ENCODE data around the gene TOP2A.

TOP2A gene

DNA sequence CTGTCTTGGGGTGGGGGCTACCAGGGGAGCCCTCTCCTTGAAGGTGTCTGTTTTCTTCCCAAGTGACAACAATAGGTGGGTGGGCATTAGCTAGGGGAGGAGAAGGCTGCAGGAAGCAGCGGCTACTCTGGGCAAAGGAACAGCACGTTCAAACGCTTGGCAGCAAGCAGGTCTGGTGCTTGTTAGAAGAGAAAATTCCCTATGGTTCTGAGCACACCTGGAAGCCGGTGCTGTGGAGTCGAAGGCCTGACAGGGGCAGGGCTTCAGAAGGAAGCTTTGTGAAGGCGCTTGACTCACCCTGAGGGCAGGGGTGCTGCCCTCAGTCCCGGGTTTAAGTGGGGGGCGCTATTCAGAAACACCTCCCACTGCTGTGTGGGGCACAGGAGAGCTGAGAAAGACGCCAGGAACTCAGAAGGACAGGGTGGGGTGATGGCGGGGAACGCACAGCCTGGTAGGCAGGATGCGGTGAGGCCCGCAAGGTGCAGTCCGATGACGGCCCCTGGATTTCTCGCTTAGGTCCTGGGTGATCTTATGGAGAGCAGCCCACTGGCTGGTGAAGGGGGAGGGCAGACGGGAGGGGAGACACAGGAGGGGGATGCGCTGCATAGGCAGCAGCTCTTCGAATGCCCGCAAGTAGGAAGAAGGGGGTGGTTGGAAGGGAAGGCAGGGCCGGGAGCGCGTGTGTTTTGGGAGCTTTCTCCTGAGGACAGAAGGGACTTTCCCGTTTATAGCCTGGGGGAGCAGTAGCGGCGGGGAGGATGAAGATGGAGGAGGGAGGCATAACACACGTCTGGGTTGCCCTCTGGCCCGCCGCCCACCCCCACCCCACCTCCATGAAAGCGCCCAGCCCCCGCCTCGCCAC is 56.4 kb downstream of the TOP2A start:
- DNase-seq (ENCODE audit: low read depth), result no peak

DNA sequence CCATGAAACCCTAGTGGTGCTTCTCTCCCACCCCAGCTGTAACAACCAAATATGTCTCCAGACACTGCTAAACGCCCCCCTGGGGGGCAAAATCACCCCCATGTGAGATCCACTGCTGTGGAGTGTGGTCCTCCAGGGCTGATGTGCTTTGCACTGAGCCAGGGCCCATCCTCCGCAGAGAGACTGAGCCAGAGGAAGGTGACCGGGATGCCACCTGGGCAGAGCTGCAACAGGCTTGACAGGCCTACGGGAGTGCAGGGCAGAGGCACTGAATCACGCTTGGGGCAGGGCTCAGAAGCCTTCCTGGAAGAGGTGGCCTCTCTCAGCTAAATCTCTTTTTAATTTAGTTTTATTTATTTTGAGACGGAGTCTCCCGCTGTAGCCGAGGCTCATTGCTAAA is 57.6 kb downstream of the TOP2A start:
- no peak for DNase-seq (ENCODE audit: low read depth)

DNA sequence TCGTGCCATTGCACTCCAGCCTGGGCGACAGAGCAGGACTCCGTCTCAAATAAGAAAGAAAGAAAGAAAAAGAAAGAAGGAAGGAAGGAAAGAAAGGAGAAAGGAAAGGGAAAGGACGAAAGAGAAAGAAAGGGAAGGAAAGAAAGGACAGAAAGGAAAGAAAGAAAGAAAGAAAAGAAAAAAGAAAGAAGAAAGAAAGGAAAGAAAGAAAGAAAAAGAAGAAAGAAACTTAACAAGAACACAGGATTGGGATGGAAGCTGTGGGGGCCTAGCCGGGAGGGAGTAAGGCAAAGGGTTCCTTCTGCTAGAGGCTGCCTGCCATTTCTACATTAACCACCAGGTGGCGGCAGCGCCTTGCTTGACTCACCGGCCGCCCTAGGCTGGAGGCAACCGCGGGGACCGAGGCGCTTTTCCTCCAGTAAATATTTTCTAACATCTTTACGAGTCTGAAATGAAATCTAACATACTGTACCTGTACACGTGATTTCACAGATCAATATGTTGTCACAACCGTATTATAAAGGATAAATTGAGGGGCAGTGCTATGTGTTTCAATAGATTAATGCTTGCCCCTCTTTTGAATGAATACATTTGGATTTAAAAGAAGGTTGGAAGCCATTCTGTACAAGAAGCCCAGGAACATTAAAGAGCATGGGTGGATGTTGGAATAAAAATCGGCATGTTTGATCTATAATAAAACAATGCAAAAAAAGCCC is 59.2 kb downstream of the TOP2A start:
- peak; percentile 85 for DNase-seq (ENCODE audit: low read depth)

DNA sequence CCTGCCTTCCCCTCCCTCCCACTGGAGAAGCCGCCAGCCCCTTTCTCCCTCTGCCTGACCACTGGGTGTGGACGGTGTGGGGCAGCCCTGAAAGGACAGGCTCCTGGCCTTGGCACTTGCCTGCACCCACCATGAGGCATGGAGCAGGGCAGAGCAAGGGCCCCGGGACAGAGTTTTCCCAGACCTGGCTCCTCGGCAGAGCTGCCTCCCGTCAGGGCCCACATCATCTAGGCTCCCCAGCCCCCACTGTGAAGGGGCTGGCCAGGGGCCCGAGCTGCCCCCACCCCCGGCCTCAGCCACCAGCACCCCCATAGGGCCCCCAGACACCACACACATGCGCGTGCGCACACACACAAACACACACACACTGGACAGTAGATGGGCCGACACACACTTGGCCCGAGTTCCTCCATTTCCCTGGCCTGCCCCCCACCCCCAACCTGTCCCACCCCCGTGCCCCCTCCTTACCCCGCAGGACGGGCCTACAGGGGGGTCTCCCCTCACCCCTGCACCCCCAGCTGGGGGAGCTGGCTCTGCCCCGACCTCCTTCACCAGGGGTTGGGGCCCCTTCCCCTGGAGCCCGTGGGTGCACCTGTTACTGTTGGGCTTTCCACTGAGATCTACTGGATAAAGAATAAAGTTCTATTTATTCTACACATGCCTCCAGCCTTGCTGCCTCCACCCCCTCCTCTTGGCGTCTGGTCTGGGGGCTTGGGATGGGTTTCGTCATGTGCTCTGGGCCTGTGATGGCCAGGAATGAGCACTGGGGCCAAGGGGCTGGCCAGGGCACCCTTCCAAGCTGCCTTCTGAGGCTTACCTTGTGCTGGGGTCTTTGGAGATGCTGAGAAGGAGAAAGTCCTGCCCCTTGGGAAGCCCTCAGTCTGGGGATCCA is 60.5 kb downstream of the TOP2A start:
- no peak for DNase-seq (ENCODE audit: low read depth)

DNA sequence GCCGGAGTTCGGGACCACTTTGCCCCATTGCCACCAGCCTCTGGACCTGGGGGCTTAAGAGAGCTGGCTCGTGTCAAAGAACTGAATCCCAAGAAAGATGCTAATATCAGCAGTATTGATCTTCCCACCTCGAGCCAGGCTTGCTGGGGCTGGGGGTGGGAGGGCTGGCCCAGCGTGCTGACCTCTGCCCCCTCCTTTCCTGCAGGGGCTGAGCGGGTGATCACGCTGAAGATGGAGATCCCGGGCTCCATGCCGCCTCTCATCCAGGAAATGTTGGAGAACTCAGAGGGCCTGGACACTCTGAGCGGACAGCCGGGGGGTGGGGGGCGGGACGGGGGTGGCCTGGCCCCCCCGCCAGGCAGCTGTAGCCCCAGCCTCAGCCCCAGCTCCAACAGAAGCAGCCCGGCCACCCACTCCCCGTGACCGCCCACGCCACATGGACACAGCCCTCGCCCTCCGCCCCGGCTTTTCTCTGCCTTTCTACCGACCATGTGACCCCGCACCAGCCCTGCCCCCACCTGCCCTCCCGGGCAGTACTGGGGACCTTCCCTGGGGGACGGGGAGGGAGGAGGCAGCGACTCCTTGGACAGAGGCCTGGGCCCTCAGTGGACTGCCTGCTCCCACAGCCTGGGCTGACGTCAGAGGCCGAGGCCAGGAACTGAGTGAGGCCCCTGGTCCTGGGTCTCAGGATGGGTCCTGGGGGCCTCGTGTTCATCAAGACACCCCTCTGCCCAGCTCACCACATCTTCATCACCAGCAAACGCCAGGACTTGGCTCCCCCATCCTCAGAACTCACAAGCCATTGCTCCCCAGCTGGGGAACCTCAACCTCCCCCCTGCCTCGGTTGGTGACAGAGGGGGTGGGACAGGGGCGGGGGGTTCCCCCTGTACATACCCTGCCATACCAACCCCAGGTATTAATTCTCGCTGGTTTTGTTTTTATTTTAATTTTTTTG is 61.6 kb downstream of the TOP2A start:
- no peak for DNase-seq (ENCODE audit: low read depth)

DNA sequence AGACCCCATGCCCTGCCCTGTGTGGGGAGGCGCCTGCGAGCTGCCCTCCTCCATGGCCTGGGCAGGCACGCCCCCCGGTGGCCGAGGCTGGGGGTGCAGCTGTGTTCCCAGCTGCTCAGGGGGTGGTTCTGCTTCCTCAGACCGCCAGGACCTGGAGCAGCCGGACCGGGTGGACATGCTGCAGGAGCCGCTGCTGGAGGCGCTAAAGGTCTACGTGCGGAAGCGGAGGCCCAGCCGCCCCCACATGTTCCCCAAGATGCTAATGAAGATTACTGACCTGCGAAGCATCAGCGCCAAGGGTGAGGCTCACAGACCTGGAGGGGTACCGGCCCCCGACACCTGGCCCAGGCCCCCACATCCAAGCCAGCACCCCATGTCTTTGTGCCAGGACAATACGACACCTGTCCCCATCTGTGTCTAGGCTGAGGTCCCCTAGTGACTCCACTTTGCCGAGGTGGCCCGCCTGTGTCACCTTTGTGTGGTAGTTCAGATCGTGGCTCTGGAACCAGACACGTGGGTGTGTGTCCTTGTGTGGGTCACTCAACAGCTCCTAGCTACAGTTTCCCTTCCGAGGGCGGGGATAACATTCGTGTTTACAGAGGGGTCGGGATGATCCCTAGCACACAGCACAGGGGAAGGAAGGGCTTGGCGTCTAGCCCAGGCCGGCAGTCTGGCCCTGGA is 62.4 kb downstream of the TOP2A start:
- DNase-seq (ENCODE audit: low read depth), result peak; percentile 69

DNA sequence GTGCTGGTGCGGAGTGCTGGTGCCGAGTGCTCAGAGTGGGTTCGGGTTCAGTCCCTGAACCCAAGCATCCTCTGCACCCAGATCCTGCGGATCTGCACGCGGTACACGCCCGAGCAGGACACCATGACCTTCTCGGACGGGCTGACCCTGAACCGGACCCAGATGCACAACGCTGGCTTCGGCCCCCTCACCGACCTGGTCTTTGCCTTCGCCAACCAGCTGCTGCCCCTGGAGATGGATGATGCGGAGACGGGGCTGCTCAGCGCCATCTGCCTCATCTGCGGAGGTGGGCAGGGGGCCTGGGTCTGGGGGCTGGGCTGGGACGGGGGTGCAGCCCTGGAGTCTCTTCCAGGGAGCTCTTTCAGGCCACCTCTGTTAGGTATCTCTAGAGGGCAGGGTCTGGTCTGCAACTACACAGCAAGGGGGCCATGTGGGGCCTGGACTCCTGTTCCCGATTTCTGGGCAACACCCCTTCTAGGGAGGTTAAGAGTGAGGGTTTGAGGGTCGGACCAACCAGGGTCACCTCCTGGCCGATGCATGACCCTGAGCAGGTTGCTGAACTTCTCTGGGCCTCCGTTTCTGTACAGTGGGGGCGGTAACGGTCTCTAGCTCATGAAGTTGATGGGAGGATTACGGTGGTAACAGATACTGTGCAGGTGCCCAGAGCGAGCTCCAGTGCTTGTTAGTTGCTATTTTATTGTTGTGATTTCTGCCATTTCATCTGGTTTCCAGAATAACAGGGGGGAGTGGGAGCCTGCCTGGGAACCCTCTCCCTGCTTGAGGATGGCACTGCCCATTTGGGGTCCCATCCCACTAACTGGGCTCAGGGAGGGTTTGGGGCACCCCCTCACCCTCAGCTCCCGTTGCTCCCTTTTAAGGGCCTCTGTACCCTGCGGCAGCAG is 63.2 kb downstream of the TOP2A start:
- DNase-seq (ENCODE audit: low read depth), result no peak

DNA sequence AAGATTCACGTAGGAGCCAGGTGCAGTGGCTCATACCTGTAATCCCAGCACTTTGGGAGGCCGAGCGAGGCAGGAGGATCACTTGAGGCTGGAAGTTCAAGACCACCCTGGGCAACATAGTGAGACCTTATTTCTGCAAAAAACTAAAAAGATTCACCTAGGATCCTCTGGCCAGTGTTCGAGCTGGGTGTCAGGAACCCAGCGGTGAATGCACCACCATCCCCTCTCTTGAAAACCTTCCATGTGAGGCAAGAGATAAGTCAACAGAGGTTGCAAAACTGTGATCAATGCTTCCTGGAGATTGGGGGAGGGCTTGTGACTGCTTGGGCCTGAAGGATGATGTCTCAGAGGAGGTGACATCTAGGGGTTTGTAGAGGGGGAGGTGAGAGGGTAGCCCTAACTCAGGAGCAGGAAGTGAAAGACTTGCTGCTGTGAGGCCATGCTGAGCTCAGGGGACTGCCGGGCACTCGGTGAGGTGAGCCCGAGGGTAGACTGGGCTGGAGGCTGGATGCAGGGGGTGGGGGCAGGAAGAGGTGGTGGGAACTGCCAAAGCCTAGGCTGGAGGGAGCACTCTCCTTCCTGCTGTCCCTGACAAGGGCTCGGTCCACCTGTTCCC is 64.8 kb downstream of the TOP2A start:
- DNase-seq (ENCODE audit: low read depth), result no peak

DNA sequence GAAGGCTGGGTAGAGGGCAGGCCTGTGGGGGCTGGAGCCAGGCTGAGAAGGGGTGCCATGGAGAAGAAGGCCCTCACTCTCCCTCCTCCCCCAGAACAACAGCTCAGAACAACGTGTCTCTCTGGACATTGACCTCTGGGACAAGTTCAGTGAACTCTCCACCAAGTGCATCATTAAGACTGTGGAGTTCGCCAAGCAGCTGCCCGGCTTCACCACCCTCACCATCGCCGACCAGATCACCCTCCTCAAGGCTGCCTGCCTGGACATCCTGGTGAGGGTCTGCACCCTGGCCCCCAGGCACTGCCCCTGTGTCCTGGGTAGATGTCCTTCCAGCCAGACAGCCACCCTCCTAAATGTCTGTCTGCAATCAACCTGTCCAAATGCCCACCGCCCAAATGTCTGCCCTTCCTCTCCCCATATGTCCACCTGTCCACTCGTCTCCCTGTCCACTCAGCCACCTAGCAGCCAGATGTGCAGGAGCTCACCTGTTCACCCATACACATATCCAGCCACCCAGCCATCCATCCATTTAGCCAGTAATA is 65.4 kb downstream of the TOP2A start:
- no peak for DNase-seq (ENCODE audit: low read depth)

DNA sequence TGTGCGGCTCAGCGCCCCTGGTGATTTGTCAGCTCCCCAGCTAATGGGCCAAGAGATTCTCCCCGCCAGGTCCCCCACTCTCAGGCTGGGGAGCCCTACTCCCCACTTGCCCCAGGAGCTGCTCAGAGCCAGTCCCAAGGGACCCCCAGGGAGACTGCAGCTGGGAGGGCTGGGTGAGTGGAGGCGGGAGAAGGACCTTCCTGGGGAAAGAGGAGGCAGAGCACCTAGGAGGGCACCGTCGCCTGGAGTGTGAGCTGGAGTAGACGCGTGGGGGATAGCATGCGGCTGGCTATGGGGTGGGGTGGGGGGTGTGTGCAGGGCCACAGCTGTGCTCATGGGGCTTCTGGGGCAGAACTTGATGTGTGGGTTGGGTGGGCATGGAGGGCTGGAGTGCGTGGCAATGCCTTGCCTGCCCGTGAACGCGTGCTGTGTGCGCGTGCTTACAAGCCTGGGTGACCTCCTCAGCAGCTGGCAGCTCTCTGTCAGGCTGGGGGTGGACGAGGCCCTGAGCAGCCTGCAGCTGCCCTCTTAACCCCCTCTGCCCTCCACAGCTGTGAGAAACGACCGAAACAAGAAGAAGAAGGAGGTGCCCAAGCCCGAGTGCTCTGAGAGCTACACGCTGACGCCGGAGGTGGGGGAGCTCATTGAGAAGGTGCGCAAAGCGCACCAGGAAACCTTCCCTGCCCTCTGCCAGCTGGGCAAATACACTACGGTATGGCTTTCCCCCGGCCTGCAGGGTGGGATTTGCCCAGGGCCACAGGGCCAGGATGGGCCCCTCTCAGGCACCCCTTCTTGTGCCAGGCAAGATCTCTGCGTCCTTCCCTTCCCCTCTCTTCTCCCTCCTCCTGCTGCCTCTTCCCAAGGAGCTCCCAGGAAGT is 66.1 kb downstream of the TOP2A start:
- DNase-seq (ENCODE audit: low read depth), result no peak

DNA sequence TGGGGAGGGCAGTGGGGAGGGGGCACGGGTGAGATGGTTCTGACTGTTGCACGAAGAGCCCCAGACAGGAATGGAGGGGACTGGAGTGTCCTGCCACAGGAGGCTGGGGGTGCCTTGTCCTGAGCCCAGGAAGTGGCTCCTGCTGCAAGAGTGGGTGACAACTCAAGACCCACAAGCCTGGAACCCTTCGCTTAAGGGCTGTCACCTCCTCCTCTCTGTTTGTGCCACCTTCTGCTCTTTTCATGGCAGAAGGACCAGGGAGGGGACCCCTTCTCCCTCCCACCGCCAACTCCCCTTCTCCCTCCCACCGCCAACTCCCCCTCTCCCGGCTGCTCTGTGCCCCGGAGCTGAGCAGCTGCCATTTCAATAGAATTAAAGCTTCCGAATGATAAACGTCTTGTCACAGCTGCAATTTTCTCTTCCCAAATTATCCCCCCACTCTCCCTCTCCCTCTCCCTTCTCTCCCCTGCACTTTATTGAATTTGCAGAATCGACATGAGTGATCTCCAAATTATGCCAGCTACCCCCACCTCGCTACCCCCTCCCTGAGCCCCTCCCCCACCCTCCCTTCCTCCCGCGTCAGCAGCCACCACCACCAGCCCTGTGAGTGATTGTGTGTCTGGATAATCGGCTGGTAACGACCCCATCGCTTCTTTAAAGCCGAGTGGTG is 66.9 kb downstream of the TOP2A start:
- DNase-seq (ENCODE audit: low read depth), result no peak

DNA sequence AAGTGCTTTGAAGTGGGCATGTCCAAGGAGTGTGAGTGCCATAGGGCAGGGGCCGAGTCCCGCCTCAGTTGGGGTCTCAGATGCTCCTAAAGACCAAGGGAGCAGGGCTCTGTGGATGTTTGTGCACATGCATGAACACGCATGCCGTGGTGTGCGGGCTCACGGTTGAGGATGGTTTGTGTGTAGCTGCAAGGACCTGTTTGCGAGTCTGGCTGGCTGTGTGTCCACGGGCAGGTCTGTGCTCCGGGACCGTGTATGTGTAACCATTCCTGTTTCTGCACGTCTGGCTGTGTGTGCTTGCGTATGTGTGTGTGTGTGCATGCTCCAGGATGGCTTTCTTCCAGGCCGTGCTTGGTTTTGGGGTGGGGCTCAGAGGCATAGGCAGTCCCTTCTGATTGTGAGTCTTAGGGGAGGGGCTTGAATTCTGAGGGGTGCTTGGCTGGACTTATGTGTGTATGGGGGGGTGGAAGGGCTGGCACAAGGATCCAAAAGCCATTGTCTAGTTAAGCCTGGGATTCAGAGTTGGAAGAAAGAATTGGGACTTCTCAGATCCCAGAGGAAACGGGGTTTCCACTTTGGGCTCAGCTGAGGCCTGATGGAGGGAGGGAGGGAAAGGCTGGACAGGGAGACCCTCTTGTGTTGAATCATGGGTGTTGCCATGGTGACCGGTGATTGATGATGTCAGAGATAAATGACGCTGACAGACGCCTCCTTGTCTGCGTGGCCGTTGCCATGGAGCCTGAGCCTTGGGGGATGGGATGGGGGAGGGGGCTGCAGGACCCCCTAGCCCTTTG is 67.6 kb downstream of the TOP2A start:
- no peak for DNase-seq (ENCODE audit: low read depth)

DNA sequence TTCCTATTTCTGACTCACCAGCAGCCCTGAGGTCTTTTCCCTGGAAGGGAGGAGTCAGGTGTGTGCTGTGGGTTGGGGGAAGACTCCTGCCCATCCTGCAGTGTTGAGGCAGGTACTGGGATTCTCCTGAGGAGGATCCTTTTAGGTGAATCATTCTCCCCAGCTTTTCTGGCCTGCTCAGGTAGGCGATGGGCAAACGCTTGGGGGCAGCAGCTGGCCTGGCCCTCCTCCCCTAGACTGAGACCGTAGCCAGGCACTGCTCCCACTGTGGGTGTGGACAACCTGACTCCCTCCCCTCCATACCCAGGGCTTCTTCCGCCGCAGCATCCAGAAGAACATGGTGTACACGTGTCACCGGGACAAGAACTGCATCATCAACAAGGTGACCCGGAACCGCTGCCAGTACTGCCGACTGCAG is 68.2 kb downstream of the TOP2A start:
- no peak for DNase-seq (ENCODE audit: low read depth)

DNA sequence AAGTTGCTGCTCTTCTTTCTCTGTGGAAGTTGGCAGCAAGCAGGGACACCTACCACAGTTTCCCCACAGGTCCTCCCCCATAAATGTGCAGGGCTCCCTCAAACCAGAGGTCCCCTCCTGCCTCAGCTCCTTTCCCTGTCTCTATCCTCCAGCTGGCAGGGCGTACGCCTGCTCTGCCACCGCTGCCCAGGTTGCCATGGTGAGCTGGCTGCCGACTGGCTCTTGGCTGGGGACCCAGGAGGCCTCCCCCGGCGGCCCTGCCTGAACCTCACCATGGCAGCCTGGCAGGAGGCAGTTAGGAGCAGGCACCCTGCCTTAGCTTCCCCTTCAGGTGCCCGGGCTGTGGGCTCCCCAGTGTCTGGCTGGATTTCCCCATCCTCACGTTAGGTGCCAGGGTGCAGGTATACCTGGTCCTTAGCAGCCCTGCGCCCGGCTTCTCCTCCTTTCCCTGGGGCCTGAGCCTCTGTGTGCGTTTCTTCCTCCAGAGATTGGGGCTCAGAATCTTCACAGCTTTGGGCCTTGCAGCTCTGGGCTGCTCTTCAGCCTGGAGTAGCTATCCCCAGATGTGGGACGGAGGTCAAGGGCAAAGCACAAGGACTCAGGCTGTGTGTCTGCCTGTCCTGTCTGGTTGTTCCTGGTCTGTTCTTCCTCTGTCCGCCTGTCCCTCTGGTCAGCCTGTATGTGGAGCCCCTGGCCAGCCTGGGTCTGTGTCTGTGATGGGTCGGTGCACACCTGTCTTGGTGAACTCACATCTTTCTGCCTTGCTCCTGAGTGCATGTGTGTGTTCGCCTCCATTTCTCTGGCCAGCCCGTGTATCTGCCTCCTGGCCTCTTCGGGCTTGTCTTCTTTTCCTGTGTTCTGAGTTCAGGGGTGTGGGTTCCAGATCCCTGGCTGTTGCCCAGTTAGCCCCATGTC is 68.9 kb downstream of the TOP2A start:
- no peak for DNase-seq (ENCODE audit: low read depth)

DNA sequence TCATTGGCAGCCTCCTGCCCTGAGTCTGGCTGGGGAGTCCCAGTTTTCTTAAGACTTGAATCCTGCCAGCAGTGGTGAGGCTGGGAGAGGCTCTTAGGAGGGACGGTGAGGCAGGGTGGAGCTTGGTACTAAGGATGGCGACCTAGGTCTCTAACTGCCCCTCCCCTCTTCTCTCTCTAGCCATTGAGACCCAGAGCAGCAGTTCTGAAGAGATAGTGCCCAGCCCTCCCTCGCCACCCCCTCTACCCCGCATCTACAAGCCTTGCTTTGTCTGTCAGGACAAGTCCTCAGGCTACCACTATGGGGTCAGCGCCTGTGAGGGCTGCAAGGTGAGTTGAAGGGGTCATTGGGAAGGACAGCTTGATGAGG is 69.6 kb downstream of the TOP2A start:
- no peak for DNase-seq (ENCODE audit: low read depth)
